ENCODE results near the gene FTSJ3. TPM values are rescaled to one million over a fixed set of nuclear protein-coding genes. Genes with fewer than 3 reads are reported as not detected.
"Not testable (repeated sequence)": the region's sequence is repeated elsewhere in the genome, so short reads cannot be mapped to it uniquely, and the experiment has no call there.

Gene FTSJ3
- total RNA-seq, 1 experiment from 2014 or later = 36.9 TPM

GRCh38 chr17:63800783-63801182 is 26.7 kb downstream of the FTSJ3 start:
- Histone ChIP-seq H3K27ac (no peak overlapping the region), H3K27me3 (ENCODE audit: insufficient read depth, low read depth) (no peaks in the 10 kb centered on the region), H3K9me2 (ENCODE audit: insufficient read depth) (no peaks in the 10 kb centered on the region), H3K4me3 (no peak overlapping the region), H3K36me3 (ENCODE audit: low read depth) (peaks cover 67% of the 10 kb centered on the region), H3F3A (ENCODE audit: insufficient read depth, low read depth) (peaks cover 21% of the 10 kb centered on the region), H4K20me1 (ENCODE audit: insufficient read depth) (peaks cover 15% of the 10 kb centered on the region), H3K79me2 (ENCODE audit: low read depth) (peaks cover 31% of the 10 kb centered on the region; the same call in 1 of the 2 replicates), H2AFZ (no peak overlapping the region), H3K4me2 (no peak overlapping the region), H3K4me1 (replicated peaks; ENCODE audit: insufficient read depth) (no peaks in the 10 kb centered on the region), H3K9me3 (ENCODE audit: insufficient read depth, low read depth) (no peaks in the 10 kb centered on the region)
- CTCF ChIA-PET = no interaction called here
- POLR2A ChIA-PET (ENCODE audit: unreplicated experiment) = no interaction called here
- no peak for DNase-seq
- intact Hi-C loops (cut with micrococcal nuclease; ENCODE audit: unreplicated experiment) = no loop called here
- no peak for TF ChIP-seq EZH2 (IDR thresholded peaks at IDR 0.05; ENCODE audit: low read depth)
- TF ChIP-seq CTCF (conservative IDR thresholded peaks at IDR 0.05) = no peak
- BruUV-seq (replicated peaks) = no TSS peak

GRCh38 chr17:63798572-63799106 is 28.8 kb downstream of the FTSJ3 start:
- intact Hi-C loops (cut with micrococcal nuclease; ENCODE audit: unreplicated experiment) = loop anchor here (5.0 kb wide), 1 partner anchor 46 kb away; no protein-coding TSS in a partner anchor
- H4K20me1 ChIP-seq (ENCODE audit: insufficient read depth) = peaks cover 19% of the 10 kb centered on the region
- no peaks in the 10 kb centered on the region for H3K4me1 ChIP-seq (replicated peaks; ENCODE audit: insufficient read depth)
- no peak overlapping the region for H3K27ac ChIP-seq
- no peak for DNase-seq
- peaks cover 12% of the 10 kb centered on the region for H3F3A ChIP-seq (ENCODE audit: insufficient read depth, low read depth)
- TF ChIP-seq EZH2 (IDR thresholded peaks at IDR 0.05; ENCODE audit: low read depth) (no peak), CTCF (conservative IDR thresholded peaks at IDR 0.05) (no peak)
- H3K36me3 ChIP-seq (ENCODE audit: low read depth) = peaks cover 68% of the 10 kb centered on the region
- H2AFZ ChIP-seq = no peak overlapping the region
- no TSS peak for BruUV-seq (replicated peaks)
- H3K27me3 ChIP-seq (ENCODE audit: insufficient read depth, low read depth) = no peaks in the 10 kb centered on the region
- no peaks in the 10 kb centered on the region for H3K9me3 ChIP-seq (ENCODE audit: insufficient read depth, low read depth)
- POLR2A ChIA-PET (ENCODE audit: unreplicated experiment) = no interaction called here
- no peaks in the 10 kb centered on the region for H3K9me2 ChIP-seq (ENCODE audit: insufficient read depth)
- H3K4me2 ChIP-seq = no peak overlapping the region
- H3K79me2 ChIP-seq (ENCODE audit: low read depth) = peaks cover 35% of the 10 kb centered on the region; the same call in 1 of the 2 replicates
- H3K4me3 ChIP-seq = no peak overlapping the region
- CTCF ChIA-PET = no interaction called here

GRCh38 chr17:63796375-63796774 is 31.1 kb downstream of the FTSJ3 start:
- H3K27me3 ChIP-seq (ENCODE audit: insufficient read depth, low read depth); POLR2A ChIA-PET (ENCODE audit: unreplicated experiment); H3K9me2 ChIP-seq (ENCODE audit: insufficient read depth); BruUV-seq (replicated peaks); H3K9me3 ChIP-seq (ENCODE audit: insufficient read depth, low read depth); DNase-seq; H3K4me1 ChIP-seq (replicated peaks; ENCODE audit: insufficient read depth); CTCF ChIA-PET; H3K4me3 ChIP-seq; H2AFZ ChIP-seq; H3K4me2 ChIP-seq; H3K27ac ChIP-seq: not testable (repeated sequence)
- Histone ChIP-seq H3K36me3 (ENCODE audit: low read depth) (peaks cover 65% of the 10 kb centered on the region), H3K79me2 (ENCODE audit: low read depth) (peaks cover 38% of the 10 kb centered on the region), H3F3A (ENCODE audit: insufficient read depth, low read depth) (peaks cover 12% of the 10 kb centered on the region), H4K20me1 (ENCODE audit: insufficient read depth) (peaks cover 30% of the 10 kb centered on the region; the same call in 1 of the 2 replicates)
- intact Hi-C loops (cut with micrococcal nuclease; ENCODE audit: unreplicated experiment) = loop anchor here (5.0 kb wide), 1 partner anchor 44 kb away; no protein-coding TSS in a partner anchor

Measured in PC-9 (cell line).